ENCODE results near the gene ECSIT. TPM values are rescaled to one million over a fixed set of nuclear protein-coding genes. Genes with fewer than 3 reads are reported as not detected.
"Not testable (repeated sequence)": the region's sequence is repeated elsewhere in the genome, so short reads cannot be mapped to it uniquely, and the experiment has no call there.

ECSIT gene
- polyA plus RNA-seq, 3 donors, result 48.1 to 56.4 (median 50.4) TPM

GRCh38 chr19:11482384-11483050 lies 46.4 kb downstream of the ECSIT start:
- H3K27ac ChIP-seq (ENCODE audit: low read depth, low read length), result no peak overlapping the region
- 1 to 3% (median 1%) methylated on average over 34 to 58 of the region's 58 CpGs for WGBS, 3 donors

GRCh38 chr19:11481534-11482383 lies 47.2 kb downstream of the ECSIT start:
- WGBS, 3 donors, result 3 to 5% (median 4%) methylated on average over 47 to 50 of the region's 50 CpGs
- no peak overlapping the region for H3K27ac ChIP-seq (ENCODE audit: low read depth, low read length)

GRCh38 chr19:11480715-11481533 lies 48.0 kb downstream of the ECSIT start, which contains the start of gene ELAVL3:
ELAVL3 (minus strand) TSS chr19:11481046; CDS start chr19:11480608, 438 bp downstream.
- H3K27ac ChIP-seq (ENCODE audit: low read depth, low read length), result no peak within 1 kb of the TSS
- WGBS, 3 donors, result 10 to 15% (median 12%) methylated on average over 37 to 72 of the region's 77 CpGs

- 5 to 6% (median 6%) methylated on average over 48 to 86 of the region's 86 CpGs for WGBS, 3 donors
- no peak overlapping the region for H3K27ac ChIP-seq (ENCODE audit: low read depth, low read length)
Observed at GRCh38 chr19:11479898-11480714, 48.8 kb downstream of the ECSIT start.

GRCh38 chr19:11479090-11479897 lies 49.6 kb downstream of the ECSIT start:
- 14 to 20% (median 20%) methylated on average over 48 to 62 of the region's 62 CpGs for WGBS, 3 donors

GRCh38 chr19:11478167-11479089 lies 50.5 kb downstream of the ECSIT start:
- H3K27ac ChIP-seq (ENCODE audit: low read depth, low read length), result no peak overlapping the region
- WGBS, 3 donors, result 56 to 62% (median 57%) methylated on average over 18 to 19 of the region's 19 CpGs

More at GRCh38 chr19:11479090-11479897, 49.6 kb downstream of the ECSIT start:
- no peak overlapping the region for H3K27ac ChIP-seq (ENCODE audit: low read depth, low read length)

- no peak overlapping the region for H3K27ac ChIP-seq (ENCODE audit: low read depth, low read length)
- WGBS, 3 donors, result 36 to 85% (median 78%) methylated on average over 8 of the region's 8 CpGs
Observed at GRCh38 chr19:11475861-11476260, 53.1 kb downstream of the ECSIT start.

- H3K27ac ChIP-seq (ENCODE audit: low read depth, low read length), result not testable (repeated sequence)
- WGBS, 3 donors, result 90 to 97% (median 97%) methylated on average over 3 of the region's 3 CpGs
Observed at GRCh38 chr19:11475343-11475742, 53.6 kb downstream of the ECSIT start.

- no peak overlapping the region for H3K27ac ChIP-seq (ENCODE audit: low read depth, low read length)
- WGBS, 3 donors, result 77 to 86% (median 81%) methylated on average over 4 of the region's 4 CpGs
Observed at GRCh38 chr19:11473725-11474124, 55.2 kb downstream of the ECSIT start.

- not testable (repeated sequence) for H3K27ac ChIP-seq (ENCODE audit: low read depth, low read length)
- WGBS, 3 donors, result 59 to 72% (median 65%) methylated on average over 8 of the region's 8 CpGs
Observed at GRCh38 chr19:11468266-11468845, 60.6 kb downstream of the ECSIT start.

GRCh38 chr19:11465600-11465999 lies 63.3 kb downstream of the ECSIT start:
- WGBS, 3 donors, result 35 to 55% (median 43%) methylated on average over 8 of the region's 8 CpGs
- H3K27ac ChIP-seq (ENCODE audit: low read depth, low read length), result no peak overlapping the region

GRCh38 chr19:11464333-11465265 lies 64.3 kb downstream of the ECSIT start:
- no peak overlapping the region for H3K27ac ChIP-seq (ENCODE audit: low read depth, low read length)
- WGBS, 3 donors, result 76 to 87% (median 82%) methylated on average over 11 of the region's 11 CpGs

GRCh38 chr19:11463391-11463790 lies 65.5 kb downstream of the ECSIT start:
- 69 to 74% (median 69%) methylated on average over 12 of the region's 12 CpGs for WGBS, 3 donors
- no peak overlapping the region for H3K27ac ChIP-seq (ENCODE audit: low read depth, low read length)

GRCh38 chr19:11461453-11461852 lies 67.5 kb downstream of the ECSIT start:
- H3K27ac ChIP-seq (ENCODE audit: low read depth, low read length), result no peak overlapping the region
- WGBS, 3 donors, result 43 to 69% (median 67%) methylated on average over 2 of the region's 2 CpGs

- WGBS, 3 donors, result 47 to 52% (median 51%) methylated on average over 4 of the region's 4 CpGs
- no peak overlapping the region for H3K27ac ChIP-seq (ENCODE audit: low read depth, low read length)
Observed at GRCh38 chr19:11460207-11460606, 68.7 kb downstream of the ECSIT start.
